Hematopoietic multipotent progenitor cell treated with erythropoietin and hydrocortisone succinate and interleukin-3 and kit ligand, for 15 days (in vitro differentiated cells): ENCODE data around the gene MOAP1.
"Not testable (repeated sequence)": the region's sequence is repeated elsewhere in the genome, so short reads cannot be mapped to it uniquely, and the experiment has no call there.

Source experiments
- DNase-seq: peaks from one replicate; pipeline ENCODE4 v3.0.0-alpha.2; 2015; ENCODE audit warnings: low spot score

Gene MOAP1

GRCh38 chr14:93142854-93143652 is 41.6 kb downstream of the MOAP1 start:
- DNase-seq: no peak

- no peak for DNase-seq
Observed at GRCh38 chr14:93137864-93138263, 46.8 kb downstream of the MOAP1 start.

- DNase-seq: not testable (repeated sequence)
Observed at GRCh38 chr14:93136508-93136907, 48.2 kb downstream of the MOAP1 start.

- no peak for DNase-seq
Observed at GRCh38 chr14:93136009-93136408, 48.7 kb downstream of the MOAP1 start.

- DNase-seq: no peak
Observed at GRCh38 chr14:93135399-93135798, 49.3 kb downstream of the MOAP1 start.

GRCh38 chr14:93133464-93133863 is 51.2 kb downstream of the MOAP1 start:
- no peak for DNase-seq

- DNase-seq: no peak
Observed at GRCh38 chr14:93132472-93133065, 52.1 kb downstream of the MOAP1 start.
